Astrocyte (in vitro differentiated cells and primary cell): ENCODE measurements around the gene CLIP4. TPM values are rescaled to one million over a fixed set of nuclear protein-coding genes. Genes with fewer than 3 reads are reported as not detected.
A peak's percentile ranks its signal among the peaks of the same experiment; 100 is the strongest.

Experiments
- DNase-seq: peaks from one replicate; pipeline ENCODE4 v3.0.0-alpha.2; 2010; ENCODE audit warnings: low read depth
- FAIRE-seq: peaks from 2 replicates; lab custom pipeline; 2011; peaks lifted over from hg19 to GRCh38; lab: Jason Lieb, UNC
- H2AFZ ChIP-seq: 2 replicates; pipeline ENCODE4 v1.6.0; 2012; ENCODE audit warnings: low read depth, low read length, inconsistent platforms
- H3K27ac ChIP-seq: 2 replicates; pipeline ENCODE4 v1.5.1; 2011; ENCODE audit warnings: low read depth, low read length, inconsistent platforms
- H3K27me3 ChIP-seq: 2 replicates; pipeline ENCODE4 v1.6.0; 2011; ENCODE audit warnings: low read length, inconsistent platforms; ENCODE audit not compliant: insufficient read depth
- H3K36me3 ChIP-seq: 2 replicates; pipeline ENCODE4 v1.5.1; 2011; ENCODE audit warnings: low read length, inconsistent platforms; ENCODE audit not compliant: insufficient read depth
- H3K4me1 ChIP-seq: 2 replicates; pipeline ENCODE4 v1.5.1; 2011; ENCODE audit warnings: low read length, inconsistent platforms; ENCODE audit not compliant: insufficient read depth
- H3K4me2 ChIP-seq: 2 replicates; pipeline ENCODE4 v1.6.0; 2012; ENCODE audit warnings: low read length, inconsistent platforms
- H3K4me3 ChIP-seq: 2 replicates; pipeline ENCODE4 v1.5.1; 2011; ENCODE audit warnings: low read depth, mild to moderate bottlenecking, low read length, inconsistent platforms; ENCODE audit not compliant: insufficient read depth
- H3K79me2 ChIP-seq: 2 replicates; pipeline ENCODE4 v1.6.0; 2012; ENCODE audit warnings: mild to moderate bottlenecking, low read length, inconsistent platforms; ENCODE audit not compliant: insufficient read depth
- H3K9ac ChIP-seq: 2 replicates; pipeline ENCODE4 v1.6.0; 2012; ENCODE audit warnings: mild to moderate bottlenecking, low read length, inconsistent platforms
- H3K9me3 ChIP-seq: 2 replicates; pipeline ENCODE4 v1.5.1; 2012; ENCODE audit warnings: low read depth, mild to moderate bottlenecking, low read length, inconsistent platforms; ENCODE audit not compliant: insufficient read depth
- H4K20me1 ChIP-seq: 2 replicates; pipeline ENCODE4 v1.6.0; 2012; ENCODE audit warnings: low read length, inconsistent platforms; ENCODE audit not compliant: insufficient read depth
- H3K27ac Mint-ChIP-seq: one replicate; pipeline ENCODE4 v1.8.0; 2021; ENCODE audit warnings: mild to moderate bottlenecking, mixed read lengths; ENCODE audit not compliant: unreplicated experiment
- H3K27me3 Mint-ChIP-seq: one replicate; pipeline ENCODE4 v1.8.0; 2021; ENCODE audit warnings: low read depth, mixed read lengths; ENCODE audit not compliant: unreplicated experiment
- H3K36me3 Mint-ChIP-seq: one replicate; pipeline ENCODE4 v1.8.0; 2021; ENCODE audit warnings: low read depth, mixed read lengths; ENCODE audit not compliant: unreplicated experiment
- H3K4me1 Mint-ChIP-seq: one replicate; pipeline ENCODE4 v1.8.0; 2021; ENCODE audit warnings: low read depth, mixed read lengths; ENCODE audit not compliant: unreplicated experiment
- H3K4me3 Mint-ChIP-seq: one replicate; pipeline ENCODE4 v1.8.0; 2021; ENCODE audit warnings: mild to moderate bottlenecking, moderate library complexity, mixed read lengths; ENCODE audit not compliant: unreplicated experiment
- H3K9me3 Mint-ChIP-seq: one replicate; pipeline ENCODE4 v1.8.0; 2021; ENCODE audit warnings: mild to moderate bottlenecking, mixed read lengths; ENCODE audit not compliant: unreplicated experiment
- CTCF ChIP-seq: IDR thresholded peaks from 2 replicates; pipeline ENCODE4 v1.5.1; 2011; ENCODE audit warnings: low read depth, mild to moderate bottlenecking, inconsistent platforms, low read length, moderate library complexity; ENCODE audit not compliant: insufficient read depth
- EZH2 ChIP-seq: IDR thresholded peaks from 2 replicates; pipeline ENCODE4 v1.6.1; 2012; ENCODE audit warnings: mild to moderate bottlenecking, low read length, inconsistent platforms; ENCODE audit not compliant: insufficient read depth
- total RNA-seq: library from RNA; stranded (reverse); gene quantifications from 2 replicates; pipeline ENCODE4 v1.2.1, GENCODE V29; 2021

Gene CLIP4
- total RNA-seq, 1 donor from 2014 or later = 18.4 TPM

- H3K36me3 Mint-ChIP-seq = no peaks in the 10 kb centered on the region
- H3K9me3 Mint-ChIP-seq = peaks cover 5% of the 10 kb centered on the region
- H3K4me1 ChIP-seq = no peaks in the 10 kb centered on the region
- H3K36me3 ChIP-seq = no peaks in the 10 kb centered on the region
- H3K27ac ChIP-seq = no peak overlapping the region
- FAIRE-seq (no peak), DNase-seq (peak; percentile 24)
- H3K9ac ChIP-seq = peak overlapping the region; percentile 23
- peaks cover 7% of the 10 kb centered on the region for H3K9me3 ChIP-seq
- no peak overlapping the region for H3K4me3 ChIP-seq
- no peaks in the 10 kb centered on the region for H4K20me1 ChIP-seq
- H3K4me3 Mint-ChIP-seq = no peak overlapping the region
- no peak overlapping the region for H3K27ac Mint-ChIP-seq
- no peaks in the 10 kb centered on the region for H3K79me2 ChIP-seq
- H3K27me3 Mint-ChIP-seq = peaks cover 22% of the 10 kb centered on the region
- no peaks in the 10 kb centered on the region for H3K4me1 Mint-ChIP-seq
- peak overlapping the region; percentile 75 for H3K4me2 ChIP-seq
- no peak for TF ChIP-seq CTCF
- TF ChIP-seq EZH2 = no peak
- H3K27me3 ChIP-seq = no peaks in the 10 kb centered on the region
- H2AFZ ChIP-seq = peak overlapping the region; percentile 55
Measured at GRCh38 chr2:29075894-29076705, 39.1 kb upstream of the CLIP4 start.

- peaks cover 4% of the 10 kb centered on the region for H3K9me3 Mint-ChIP-seq
- peaks cover 7% of the 10 kb centered on the region for H3K9me3 ChIP-seq
- DNase-seq (no peak), FAIRE-seq (no peak)
- H3K36me3 Mint-ChIP-seq = no peaks in the 10 kb centered on the region
- no peaks in the 10 kb centered on the region for H3K4me1 ChIP-seq
- H3K27me3 ChIP-seq = no peaks in the 10 kb centered on the region
- no peak overlapping the region for H3K4me2 ChIP-seq
- H3K27ac ChIP-seq = no peak overlapping the region
- no peaks in the 10 kb centered on the region for H3K79me2 ChIP-seq
- no peak overlapping the region for H3K4me3 ChIP-seq
- H3K36me3 ChIP-seq = no peaks in the 10 kb centered on the region
- no peak overlapping the region for H3K4me3 Mint-ChIP-seq
- TF ChIP-seq CTCF = no peak
- TF ChIP-seq EZH2 = no peak
- no peak overlapping the region for H2AFZ ChIP-seq
- no peaks in the 10 kb centered on the region for H3K27me3 Mint-ChIP-seq
- no peak overlapping the region for H3K27ac Mint-ChIP-seq
- H3K9ac ChIP-seq = no peak overlapping the region
- H4K20me1 ChIP-seq = no peaks in the 10 kb centered on the region
- H3K4me1 Mint-ChIP-seq = no peaks in the 10 kb centered on the region
Measured at GRCh38 chr2:29079887-29080286, 35.3 kb upstream of the CLIP4 start.
